OCI-LY1 (cell line): ENCODE data around the gene SDK1.
"Not testable (repeated sequence)": the region's sequence is repeated elsewhere in the genome, so short reads cannot be mapped to it uniquely, and the experiment has no call there.

Experiments used
- H2AFZ ChIP-seq: fragments of 200-600 bp; sonication (generic), shearing (Covaris generic); 2 replicates; pipeline ENCODE4 v1.6.0; 2014; ENCODE audit warnings: antibody characterized with exemption, mild to moderate bottlenecking, low read length
- H3F3A ChIP-seq: fragments of 200-600 bp; sonication (generic), shearing (Covaris generic); 2 replicates; pipeline ENCODE4 v1.6.0; 2014; ENCODE audit warnings: mild to moderate bottlenecking, antibody characterized with exemption, low read length, moderate library complexity; ENCODE audit not compliant: insufficient read depth
- H3K27ac ChIP-seq: fragments of 200-600 bp; sonication (generic); 2 replicates; pipeline ENCODE4 v1.5.1; 2014; ENCODE audit warnings: low read length, mixed run types, mild to moderate bottlenecking, low read depth; ENCODE audit not compliant: poor library complexity, severe bottlenecking
- H3K27me3 ChIP-seq: fragments of 200-600 bp; sonication (generic); 2 replicates; pipeline ENCODE4 v1.6.0; 2014; ENCODE audit warnings: antibody characterized with exemption, mild to moderate bottlenecking, low read length, moderate library complexity; ENCODE audit not compliant: insufficient read depth
- H3K36me3 ChIP-seq: fragments of 200-600 bp; sonication (generic); 2 replicates; pipeline ENCODE4 v1.6.1; 2014; ENCODE audit warnings: mild to moderate bottlenecking, antibody characterized with exemption, low read length, moderate library complexity, mixed read lengths; ENCODE audit not compliant: insufficient read depth
- H3K4me1 ChIP-seq: fragments of 200-600 bp; sonication (generic); 2 replicates; pipeline ENCODE4 v1.5.1; 2014; ENCODE audit warnings: mild to moderate bottlenecking, low read length, moderate library complexity; ENCODE audit not compliant: insufficient read depth, severe bottlenecking
- H3K4me2 ChIP-seq: fragments of 200-600 bp; sonication (generic), shearing (Covaris generic); 2 replicates; pipeline ENCODE4 v1.6.1; 2014; ENCODE audit warnings: low read length
- H3K4me3 ChIP-seq: fragments of 200-600 bp; sonication (generic); 2 replicates; pipeline ENCODE4 v1.5.1; 2014; ENCODE audit warnings: low read length, low read depth, mild to moderate bottlenecking, mixed read lengths; ENCODE audit not compliant: poor library complexity, severe bottlenecking
- H3K79me2 ChIP-seq: fragments of 200-600 bp; shearing (Covaris generic); 2 replicates; pipeline ENCODE4 v1.6.1; 2016; ENCODE audit warnings: mixed run types, low read length, mixed read lengths; ENCODE audit not compliant: insufficient read depth
- H3K9ac ChIP-seq: fragments of 200-600 bp; sonication (generic), shearing (Covaris generic); 2 replicates; pipeline ENCODE4 v1.6.1; 2014; ENCODE audit warnings: mild to moderate bottlenecking, low read length, mixed read lengths
- H3K9me2 ChIP-seq: fragments of 200-600 bp; sonication (generic), shearing (Covaris generic); 2 replicates; pipeline ENCODE4 v1.6.1; 2014; ENCODE audit warnings: low read depth, mild to moderate bottlenecking, low read length, mixed read lengths
- H3K9me3 ChIP-seq: fragments of 200-600 bp; shearing (Covaris generic); 2 replicates; pipeline ENCODE4 v1.6.1; 2014; ENCODE audit warnings: low read length, mixed read lengths
- H4K20me1 ChIP-seq: fragments of 200-600 bp; sonication (generic), shearing (Covaris generic); 2 replicates; pipeline ENCODE4 v1.6.0; 2016; ENCODE audit warnings: mild to moderate bottlenecking, low read length; ENCODE audit not compliant: insufficient read depth
- EZH2 ChIP-seq: fragments of 200-600 bp; sonication (generic), shearing (Covaris generic); IDR thresholded peaks from 2 replicates; pipeline ENCODE4 v1.8.0; 2017; ENCODE audit warnings: borderline replicate concordance, mixed run types, mild to moderate bottlenecking, antibody characterized with exemption, low read length, moderate library complexity, mixed read lengths
- TF ChIP-seq, protein P1 (sequence below): fragments of 200-600 bp; sonication (generic), shearing (Covaris generic); IDR thresholded peaks from 2 replicates; pipeline ENCODE4 v1.5.1; 2017; ENCODE audit warnings: mild to moderate bottlenecking, antibody characterized with exemption, low read length, moderate library complexity, mixed read lengths

SDK1 gene

DNA sequence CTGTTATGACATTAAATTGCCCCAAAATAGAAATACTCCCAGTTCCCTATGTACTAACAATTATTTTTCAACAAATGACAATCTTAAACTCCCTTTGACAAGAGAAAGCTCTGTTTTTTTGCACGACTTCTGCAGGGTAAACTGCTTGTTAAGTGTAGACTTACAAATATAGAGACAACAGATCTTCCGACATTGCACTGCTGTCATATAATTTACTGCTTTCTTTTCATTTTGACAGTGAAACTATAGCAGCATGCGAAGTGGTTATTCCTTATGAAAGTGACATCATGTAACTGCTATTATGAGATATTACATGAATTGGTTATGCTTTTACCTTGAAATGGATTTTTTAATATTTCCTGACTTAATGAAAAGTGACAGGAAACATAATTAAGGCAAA is 659.9 kb downstream of the SDK1 start:
- Histone ChIP-seq H3K79me2 (no peaks in the 10 kb centered on the region), H4K20me1 (no peaks in the 10 kb centered on the region), H3K4me2 (no peak overlapping the region), H2AFZ (no peak overlapping the region), H3K36me3 (peaks cover 9% of the 10 kb centered on the region), H3K9me3 (no peaks in the 10 kb centered on the region), H3K9ac (no peak overlapping the region), H3F3A (no peaks in the 10 kb centered on the region), H3K27ac (no peak overlapping the region), H3K4me1 (no peaks in the 10 kb centered on the region), H3K27me3 (no peaks in the 10 kb centered on the region), H3K9me2 (no peaks in the 10 kb centered on the region), H3K4me3 (no peak overlapping the region)
- no peak for TF ChIP-seq EZH2
- TF ChIP-seq, protein P1, sequence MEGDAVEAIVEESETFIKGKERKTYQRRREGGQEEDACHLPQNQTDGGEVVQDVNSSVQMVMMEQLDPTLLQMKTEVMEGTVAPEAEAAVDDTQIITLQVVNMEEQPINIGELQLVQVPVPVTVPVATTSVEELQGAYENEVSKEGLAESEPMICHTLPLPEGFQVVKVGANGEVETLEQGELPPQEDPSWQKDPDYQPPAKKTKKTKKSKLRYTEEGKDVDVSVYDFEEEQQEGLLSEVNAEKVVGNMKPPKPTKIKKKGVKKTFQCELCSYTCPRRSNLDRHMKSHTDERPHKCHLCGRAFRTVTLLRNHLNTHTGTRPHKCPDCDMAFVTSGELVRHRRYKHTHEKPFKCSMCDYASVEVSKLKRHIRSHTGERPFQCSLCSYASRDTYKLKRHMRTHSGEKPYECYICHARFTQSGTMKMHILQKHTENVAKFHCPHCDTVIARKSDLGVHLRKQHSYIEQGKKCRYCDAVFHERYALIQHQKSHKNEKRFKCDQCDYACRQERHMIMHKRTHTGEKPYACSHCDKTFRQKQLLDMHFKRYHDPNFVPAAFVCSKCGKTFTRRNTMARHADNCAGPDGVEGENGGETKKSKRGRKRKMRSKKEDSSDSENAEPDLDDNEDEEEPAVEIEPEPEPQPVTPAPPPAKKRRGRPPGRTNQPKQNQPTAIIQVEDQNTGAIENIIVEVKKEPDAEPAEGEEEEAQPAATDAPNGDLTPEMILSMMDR, result no peak

DNA sequence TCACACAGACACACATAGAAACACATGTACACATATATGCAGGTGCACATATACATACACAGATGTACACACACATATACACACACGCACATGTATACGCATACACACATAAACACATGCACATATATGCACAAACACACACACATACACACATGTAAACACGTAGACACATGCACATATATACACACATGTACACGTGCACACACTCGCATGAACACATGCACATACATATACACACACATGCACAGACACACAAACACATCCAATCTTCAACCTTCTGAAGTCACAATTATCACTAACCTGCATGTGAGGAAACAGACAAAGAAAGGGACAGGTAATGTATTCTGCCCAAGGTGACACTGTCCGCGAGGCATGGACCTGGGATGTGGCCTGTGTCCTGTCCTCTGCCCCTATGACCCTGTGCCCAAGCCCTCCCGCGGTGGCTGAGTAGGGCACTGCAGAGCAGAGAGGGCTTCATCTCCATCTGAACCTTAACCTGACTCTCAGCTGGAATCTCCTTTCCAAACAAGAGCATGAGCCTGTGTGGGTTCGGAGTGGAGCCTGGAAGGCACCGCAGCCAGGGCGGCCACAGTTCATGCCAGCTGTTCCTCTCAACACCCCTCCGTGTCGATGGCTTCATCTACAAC is 660.9 kb downstream of the SDK1 start:
- H3K4me3 ChIP-seq, result no peak overlapping the region
- no peak overlapping the region for H2AFZ ChIP-seq
- no peaks in the 10 kb centered on the region for H3K9me2 ChIP-seq
- H3F3A ChIP-seq, result no peaks in the 10 kb centered on the region
- H3K9me3 ChIP-seq, result no peaks in the 10 kb centered on the region
- no peaks in the 10 kb centered on the region for H3K27me3 ChIP-seq
- H3K9ac ChIP-seq, result no peak overlapping the region
- H3K4me2 ChIP-seq, result no peak overlapping the region
- TF ChIP-seq, protein P1, result no peak
- no peak for TF ChIP-seq EZH2
- no peaks in the 10 kb centered on the region for H4K20me1 ChIP-seq
- H3K79me2 ChIP-seq, result no peaks in the 10 kb centered on the region
- peaks cover 9% of the 10 kb centered on the region for H3K36me3 ChIP-seq
- H3K4me1 ChIP-seq, result no peaks in the 10 kb centered on the region
- no peak overlapping the region for H3K27ac ChIP-seq

DNA sequence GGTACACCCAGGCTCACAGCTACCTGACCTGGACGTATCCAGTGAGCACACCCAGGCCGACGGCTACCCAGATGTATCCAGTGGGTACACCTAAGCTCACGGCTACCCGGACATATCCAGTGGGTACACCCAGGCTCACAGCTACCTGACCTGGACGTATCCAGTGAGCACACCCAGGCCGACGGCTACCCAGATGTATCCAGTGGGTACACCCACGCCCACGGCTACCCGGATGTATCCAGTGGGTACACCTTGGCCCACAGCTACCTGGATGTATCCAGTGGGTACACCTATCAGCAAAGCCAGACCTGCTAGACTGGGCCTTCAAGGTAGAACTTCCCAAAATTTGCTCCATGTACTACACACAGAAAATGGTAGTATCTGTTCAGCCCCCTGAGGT is 662.7 kb downstream of the SDK1 start:
- not testable (repeated sequence) for H3K9ac ChIP-seq, H3K27me3 ChIP-seq, H3K4me3 ChIP-seq, H3K4me2 ChIP-seq, H3K79me2 ChIP-seq, H3K9me2 ChIP-seq, H3K9me3 ChIP-seq, H4K20me1 ChIP-seq, H2AFZ ChIP-seq, H3K4me1 ChIP-seq, H3F3A ChIP-seq, H3K27ac ChIP-seq
- peaks cover 21% of the 10 kb centered on the region for H3K36me3 ChIP-seq

DNA sequence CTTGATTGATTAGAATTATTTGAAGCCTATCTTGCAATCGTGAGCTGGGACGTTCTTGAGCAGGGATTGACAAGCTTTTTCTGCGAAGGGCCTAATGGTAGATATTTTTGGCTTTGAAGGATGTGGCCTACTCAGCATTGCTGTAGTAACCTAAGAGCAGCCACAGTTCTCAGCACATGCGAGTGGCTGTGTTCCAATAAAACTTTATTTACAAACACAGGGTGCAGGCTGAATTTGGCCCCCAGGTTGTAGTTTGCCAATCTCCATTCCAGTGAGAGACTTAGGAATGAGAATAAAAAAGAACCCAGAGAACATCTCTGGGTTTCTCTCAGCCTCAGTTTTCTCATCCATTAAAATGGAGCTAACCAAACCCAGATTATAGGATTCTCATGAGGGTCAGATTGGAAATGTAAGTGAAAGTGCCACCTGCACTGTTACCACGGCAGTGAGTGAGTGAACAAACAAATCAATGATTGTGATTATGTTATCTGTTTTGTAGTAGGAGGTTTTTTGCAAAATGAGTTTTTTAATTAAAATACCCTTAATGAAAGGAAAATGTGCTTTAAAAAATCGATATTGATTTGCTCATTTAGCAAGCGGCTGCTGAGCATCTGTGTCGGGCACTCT is 664.0 kb downstream of the SDK1 start:
- H3K4me2 ChIP-seq, result no peak overlapping the region
- H3F3A ChIP-seq, result no peaks in the 10 kb centered on the region
- no peaks in the 10 kb centered on the region for H3K27me3 ChIP-seq
- TF ChIP-seq, protein P1, result no peak
- TF ChIP-seq EZH2, result no peak
- no peak overlapping the region for H3K4me3 ChIP-seq
- H3K9ac ChIP-seq, result no peak overlapping the region
- no peak overlapping the region for H3K27ac ChIP-seq
- no peaks in the 10 kb centered on the region for H3K9me3 ChIP-seq
- H3K4me1 ChIP-seq, result no peaks in the 10 kb centered on the region
- no peak overlapping the region for H2AFZ ChIP-seq
- H3K79me2 ChIP-seq, result no peaks in the 10 kb centered on the region
- H4K20me1 ChIP-seq, result no peaks in the 10 kb centered on the region
- no peaks in the 10 kb centered on the region for H3K9me2 ChIP-seq
- peaks cover 27% of the 10 kb centered on the region for H3K36me3 ChIP-seq
